Mesendoderm (in vitro differentiated cells): ENCODE data around the gene AVL9.

Experiments used
- DNase-seq: peaks from one replicate; pipeline ENCODE4 v3.0.0; 2013
- H2AK5ac ChIP-seq: 2 replicates; pipeline ENCODE4 v1.6.1; 2013; ENCODE audit warnings: low read length, inconsistent platforms
- H2BK120ac ChIP-seq: 2 replicates; pipeline ENCODE4 v1.6.1; 2013; ENCODE audit warnings: low read depth, mild to moderate bottlenecking, low read length, moderate library complexity, mixed read lengths
- H2BK15ac ChIP-seq: replicated peaks from 2 replicates; pipeline ENCODE4 v1.6.1; 2013; ENCODE audit warnings: low read depth, mild to moderate bottlenecking, moderate library complexity
- H2BK5ac ChIP-seq: 2 replicates; pipeline ENCODE4 v1.6.1; 2013; ENCODE audit warnings: low read length, inconsistent platforms
- H3K18ac ChIP-seq: 2 replicates; pipeline ENCODE4 v1.6.1; 2013; ENCODE audit warnings: mild to moderate bottlenecking, low read length, mixed read lengths
- H3K23ac ChIP-seq: one replicate; pipeline ENCODE4 v1.6.1; 2013; ENCODE audit warnings: low read length
- H3K27ac ChIP-seq: 2 replicates; pipeline ENCODE4 v1.5.1; 2013; ENCODE audit warnings: low read depth, mild to moderate bottlenecking, inconsistent platforms, low read length, moderate library complexity
- H3K27me3 ChIP-seq: 2 replicates; pipeline ENCODE4 v1.6.1; 2013; ENCODE audit warnings: low read length, control low read depth, mild to moderate bottlenecking, inconsistent platforms; ENCODE audit not compliant: insufficient read depth, poor library complexity
- H3K36me3 ChIP-seq: 2 replicates; pipeline ENCODE4 v1.6.1; 2013; ENCODE audit warnings: low read length, inconsistent platforms; ENCODE audit not compliant: control insufficient read depth, insufficient read depth
- H3K4ac ChIP-seq: one replicate; pipeline ENCODE4 v1.6.1; 2013; ENCODE audit warnings: low read depth, mild to moderate bottlenecking, low read length, moderate library complexity
- H3K4me1 ChIP-seq: 2 replicates; pipeline ENCODE4 v1.6.1; 2013; ENCODE audit warnings: low read depth, low read length, inconsistent platforms; ENCODE audit not compliant: control insufficient read depth
- H3K4me2 ChIP-seq: 2 replicates; pipeline ENCODE4 v1.6.1; 2013; ENCODE audit warnings: low read length
- H3K4me3 ChIP-seq: 2 replicates; pipeline ENCODE4 v1.5.1; 2013; ENCODE audit warnings: mild to moderate bottlenecking, low read length
- H3K56ac ChIP-seq: one replicate; pipeline ENCODE4 v1.6.1; 2013; ENCODE audit warnings: low read length
- H3K79me1 ChIP-seq: 2 replicates; pipeline ENCODE4 v1.6.1; 2013; ENCODE audit warnings: low read length, inconsistent platforms
- H3K79me2 ChIP-seq: 2 replicates; pipeline ENCODE4 v1.6.1; 2013; ENCODE audit warnings: mild to moderate bottlenecking, low read length; ENCODE audit not compliant: control insufficient read depth, insufficient read depth
- H3K9ac ChIP-seq: 2 replicates; pipeline ENCODE4 v1.6.1; 2013; ENCODE audit warnings: low read length, inconsistent platforms
- H4K5ac ChIP-seq: one replicate; pipeline ENCODE4 v1.6.1; 2013; ENCODE audit warnings: low read length
- H4K8ac ChIP-seq: one replicate; pipeline ENCODE4 v1.6.1; 2013; ENCODE audit warnings: low read depth, mild to moderate bottlenecking, control low read depth, low read length, moderate library complexity
- WGBS: extraction: QIAGEN DNeasy Blood & Tissue Kit; methylation state at CpG from one replicate; pipeline ENCODE4 v1.1.7; 2013; ENCODE audit warnings: low lambda C conversion rate, missing lambda C conversion rate; ENCODE audit not compliant: insufficient coverage; ENCODE audit errors: extremely low coverage; 5-methylcytosine and 5-hydroxymethylcytosine counted together

AVL9 gene

DNA sequence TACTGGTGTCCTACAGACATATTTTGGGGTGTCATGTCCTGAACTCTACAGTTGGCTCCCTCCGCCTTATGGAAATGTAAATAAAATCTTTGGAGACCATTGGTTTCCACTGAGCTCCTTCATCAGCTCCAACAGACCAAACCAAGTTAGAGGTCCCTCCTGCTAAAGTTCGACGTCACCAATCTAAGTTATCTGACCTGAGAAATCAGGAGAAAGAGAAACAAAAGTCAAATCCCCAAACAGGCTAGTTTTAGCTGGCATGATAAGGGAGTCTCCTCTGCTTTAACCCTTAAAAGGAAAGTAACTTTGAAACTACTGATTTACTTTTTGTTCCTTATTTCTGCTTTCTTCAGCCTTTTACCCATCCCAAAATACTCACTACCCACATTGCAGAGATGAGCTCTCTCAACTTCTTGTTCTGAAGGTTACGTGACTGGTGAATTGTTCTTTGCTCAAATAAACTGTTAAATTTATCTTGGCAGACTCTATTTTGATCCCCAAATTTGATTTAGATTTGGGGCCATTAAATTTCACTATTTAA is 39.9 kb downstream of the AVL9 start:
- Histone ChIP-seq H2BK120ac (no peak overlapping the region), H3K79me1 (peaks cover 8% of the 10 kb centered on the region), H3K27ac (no peak overlapping the region), H3K56ac (no peak overlapping the region), H3K36me3 (no peaks in the 10 kb centered on the region), H2BK5ac (no peak overlapping the region), H3K4ac (no peak overlapping the region), H3K4me1 (no peaks in the 10 kb centered on the region), H4K8ac (no peak overlapping the region), H3K4me2 (no peak overlapping the region), H4K5ac (no peak overlapping the region), H2AK5ac (no peak overlapping the region), H2BK15ac (no peak overlapping the region), H3K27me3 (no peaks in the 10 kb centered on the region), H3K79me2 (peaks cover 2% of the 10 kb centered on the region), H3K18ac (no peak overlapping the region), H3K4me3 (no peak overlapping the region), H3K9ac (no peak overlapping the region), H3K23ac (no peak overlapping the region)
- no peak for DNase-seq
- WGBS: no CpG with 5 or more reads among the region's 4 CpGs

DNA sequence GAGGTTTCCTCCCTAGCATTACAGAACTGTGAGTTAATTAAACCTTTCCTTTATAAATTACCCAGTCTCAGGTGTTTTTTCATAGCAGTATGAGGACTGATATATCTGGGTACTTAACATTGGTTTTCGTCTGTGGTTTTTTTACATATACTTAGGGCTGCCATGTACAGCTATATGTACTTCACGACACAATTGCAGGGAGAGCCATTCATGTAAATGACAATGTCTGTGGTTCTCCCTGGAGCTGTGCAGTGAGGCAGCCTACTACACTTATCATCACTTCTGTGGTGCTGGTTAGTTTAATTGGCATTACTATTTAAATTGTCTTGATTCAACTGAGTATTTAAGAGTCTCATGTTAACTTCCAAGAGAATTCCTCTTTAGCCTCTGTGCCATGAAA is 40.7 kb downstream of the AVL9 start:
- H3K27ac ChIP-seq: no peak overlapping the region
- no peak overlapping the region for H4K5ac ChIP-seq
- no peak overlapping the region for H3K4me2 ChIP-seq
- H2BK120ac ChIP-seq: no peak overlapping the region
- H3K27me3 ChIP-seq: no peaks in the 10 kb centered on the region
- H3K4ac ChIP-seq: no peak overlapping the region
- H3K36me3 ChIP-seq: no peaks in the 10 kb centered on the region
- H3K9ac ChIP-seq: no peak overlapping the region
- H3K79me2 ChIP-seq: peaks cover 2% of the 10 kb centered on the region
- H3K79me1 ChIP-seq: peaks cover 8% of the 10 kb centered on the region
- no peaks in the 10 kb centered on the region for H3K4me1 ChIP-seq
- no peak overlapping the region for H3K23ac ChIP-seq
- H4K8ac ChIP-seq: no peak overlapping the region
- no peak overlapping the region for H2BK5ac ChIP-seq
- H3K18ac ChIP-seq: no peak overlapping the region
- H3K56ac ChIP-seq: no peak overlapping the region
- no peak for DNase-seq
- no peak overlapping the region for H2AK5ac ChIP-seq
- WGBS: no CpG with 5 or more reads among the region's 2 CpGs
- no peak overlapping the region for H2BK15ac ChIP-seq
- H3K4me3 ChIP-seq: no peak overlapping the region

DNA sequence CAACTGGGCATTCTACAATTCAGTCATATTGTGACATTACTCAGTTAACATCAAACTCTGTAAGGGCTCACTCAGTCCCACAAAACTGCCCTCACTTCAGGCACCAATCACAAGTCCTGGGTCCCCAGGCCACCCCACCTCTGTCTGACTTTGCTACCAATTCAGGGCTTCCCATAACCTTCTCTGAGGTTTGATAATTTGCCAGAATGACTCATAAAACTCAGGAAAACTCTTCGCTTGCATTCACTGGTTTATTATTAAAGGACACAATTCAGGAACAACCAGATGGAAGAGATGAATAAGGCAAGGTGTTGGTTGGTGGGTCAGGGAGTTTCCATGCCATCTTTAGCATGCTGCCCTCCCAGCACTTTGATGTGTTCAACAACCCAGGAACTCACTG is 41.3 kb downstream of the AVL9 start:
- peaks cover 2% of the 10 kb centered on the region for H3K79me2 ChIP-seq
- H3K79me1 ChIP-seq: peaks cover 7% of the 10 kb centered on the region
- DNase-seq: no peak
- H4K8ac ChIP-seq: no peak overlapping the region
- H2BK120ac ChIP-seq: no peak overlapping the region
- no peak overlapping the region for H2AK5ac ChIP-seq
- H3K36me3 ChIP-seq: no peaks in the 10 kb centered on the region
- no peak overlapping the region for H2BK5ac ChIP-seq
- H3K23ac ChIP-seq: no peak overlapping the region
- H3K27me3 ChIP-seq: no peaks in the 10 kb centered on the region
- H3K18ac ChIP-seq: no peak overlapping the region
- H3K56ac ChIP-seq: no peak overlapping the region
- H3K4me1 ChIP-seq: no peaks in the 10 kb centered on the region
- H3K4ac ChIP-seq: no peak overlapping the region
- no CpG with 5 or more reads among the region's 1 CpG for WGBS
- no peak overlapping the region for H3K4me3 ChIP-seq
- H3K9ac ChIP-seq: no peak overlapping the region
- no peak overlapping the region for H4K5ac ChIP-seq
- no peak overlapping the region for H3K27ac ChIP-seq
- H3K4me2 ChIP-seq: no peak overlapping the region
- no peak overlapping the region for H2BK15ac ChIP-seq

DNA sequence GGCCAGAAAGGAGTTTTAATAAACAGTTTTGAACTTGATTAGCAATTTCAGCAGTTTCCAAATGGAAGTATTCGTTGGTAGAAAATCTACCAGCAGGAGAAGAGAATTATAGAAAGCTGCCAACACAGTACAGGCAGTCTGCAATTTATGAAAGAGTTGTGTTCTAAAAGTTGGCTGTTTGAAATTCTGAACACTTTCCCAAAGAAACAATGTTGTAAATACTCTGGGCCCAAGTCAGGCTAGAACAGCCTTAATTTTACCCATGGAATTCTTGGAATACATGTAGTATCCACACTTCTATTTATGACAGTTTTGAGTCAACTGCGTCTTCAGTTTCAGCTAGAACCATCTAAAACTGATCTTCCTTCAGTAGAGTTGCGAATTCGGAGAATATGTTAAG is 42.5 kb downstream of the AVL9 start:
- no peak overlapping the region for H3K18ac ChIP-seq
- no peak overlapping the region for H2BK120ac ChIP-seq
- H3K36me3 ChIP-seq: no peaks in the 10 kb centered on the region
- no peaks in the 10 kb centered on the region for H3K27me3 ChIP-seq
- H3K27ac ChIP-seq: no peak overlapping the region
- H3K4ac ChIP-seq: no peak overlapping the region
- no peak overlapping the region for H2AK5ac ChIP-seq
- no peak overlapping the region for H3K23ac ChIP-seq
- H3K79me1 ChIP-seq: peaks cover 1% of the 10 kb centered on the region
- H3K4me2 ChIP-seq: no peak overlapping the region
- WGBS: no CpG with 5 or more reads among the region's 4 CpGs
- no peak for DNase-seq
- no peak overlapping the region for H3K9ac ChIP-seq
- no peaks in the 10 kb centered on the region for H3K79me2 ChIP-seq
- H3K56ac ChIP-seq: no peak overlapping the region
- H2BK15ac ChIP-seq: no peak overlapping the region
- H4K5ac ChIP-seq: no peak overlapping the region
- no peaks in the 10 kb centered on the region for H3K4me1 ChIP-seq
- no peak overlapping the region for H2BK5ac ChIP-seq
- no peak overlapping the region for H3K4me3 ChIP-seq
- H4K8ac ChIP-seq: no peak overlapping the region

DNA sequence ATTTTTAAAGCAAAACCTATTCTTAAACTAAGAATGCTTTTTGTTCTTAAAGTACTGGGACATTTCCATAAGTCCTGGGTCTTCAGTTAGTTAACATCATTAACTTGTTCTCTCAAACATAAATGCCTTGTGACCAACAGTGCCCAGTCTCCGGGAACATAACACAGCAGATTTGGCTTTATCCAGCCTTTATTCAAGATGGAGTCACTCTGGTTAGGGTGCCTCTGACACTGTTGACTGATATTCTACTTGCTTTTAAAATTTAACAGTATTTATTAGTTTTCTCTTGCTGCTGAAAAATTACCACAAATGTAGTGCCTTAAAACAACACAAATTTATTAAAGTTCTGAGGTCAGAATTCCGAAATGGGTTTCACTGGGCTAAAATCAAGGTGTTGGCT is 44.1 kb downstream of the AVL9 start:
- Histone ChIP-seq H2BK15ac (no peak overlapping the region), H4K5ac (no peak overlapping the region), H3K4me2 (no peak overlapping the region), H3K79me1 (no peaks in the 10 kb centered on the region), H3K27ac (no peak overlapping the region), H3K4ac (no peak overlapping the region), H3K18ac (no peak overlapping the region), H3K56ac (no peak overlapping the region), H3K36me3 (no peaks in the 10 kb centered on the region), H4K8ac (no peak overlapping the region), H3K23ac (no peak overlapping the region), H3K4me3 (no peak overlapping the region), H2BK5ac (no peak overlapping the region), H3K79me2 (no peaks in the 10 kb centered on the region), H2BK120ac (no peak overlapping the region), H2AK5ac (no peak overlapping the region), H3K9ac (no peak overlapping the region), H3K4me1 (no peaks in the 10 kb centered on the region), H3K27me3 (no peaks in the 10 kb centered on the region)
- DNase-seq: no peak
- WGBS: no CpG with 5 or more reads among the region's 2 CpGs

DNA sequence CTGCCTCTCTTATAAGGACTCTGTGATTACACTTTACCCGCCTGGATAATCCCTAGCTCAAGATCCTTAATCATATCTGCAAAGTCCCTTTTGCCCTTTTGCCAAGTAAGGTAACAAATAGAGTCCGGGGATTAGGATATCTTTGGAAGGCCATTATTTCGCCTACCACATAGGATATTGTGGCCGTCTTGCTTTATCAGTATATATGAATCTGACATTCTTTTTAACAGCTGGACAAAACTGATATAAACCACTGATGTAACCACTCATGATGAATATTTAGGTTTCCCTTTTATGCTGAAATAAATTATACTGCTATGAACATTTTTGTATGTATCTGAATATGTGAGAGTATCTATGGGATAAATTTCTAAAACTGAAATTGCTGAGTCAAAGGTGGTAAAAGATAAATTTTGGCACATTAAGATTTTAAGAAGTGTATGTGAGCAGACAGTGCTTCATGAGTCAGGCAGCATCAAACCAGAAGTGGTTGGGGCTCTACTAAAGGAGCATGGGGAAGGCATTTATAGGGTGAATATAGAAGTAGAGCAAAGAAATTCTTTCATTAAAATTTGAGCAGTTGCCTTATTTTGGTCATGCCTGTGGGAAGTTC is 44.7 kb downstream of the AVL9 start:
- no peaks in the 10 kb centered on the region for H3K27me3 ChIP-seq
- H2BK15ac ChIP-seq: no peak overlapping the region
- H3K9ac ChIP-seq: no peak overlapping the region
- no CpG with 5 or more reads among the region's 4 CpGs for WGBS
- no peak for DNase-seq
- H3K4ac ChIP-seq: no peak overlapping the region
- no peaks in the 10 kb centered on the region for H3K79me2 ChIP-seq
- no peak overlapping the region for H2BK5ac ChIP-seq
- H4K5ac ChIP-seq: no peak overlapping the region
- no peak overlapping the region for H3K4me3 ChIP-seq
- no peak overlapping the region for H3K27ac ChIP-seq
- no peak overlapping the region for H3K4me2 ChIP-seq
- no peak overlapping the region for H3K56ac ChIP-seq
- H3K79me1 ChIP-seq: no peaks in the 10 kb centered on the region
- H3K36me3 ChIP-seq: no peaks in the 10 kb centered on the region
- H2AK5ac ChIP-seq: no peak overlapping the region
- H3K18ac ChIP-seq: no peak overlapping the region
- H3K4me1 ChIP-seq: no peaks in the 10 kb centered on the region
- H2BK120ac ChIP-seq: no peak overlapping the region
- H4K8ac ChIP-seq: peak overlapping the region; percentile 76
- H3K23ac ChIP-seq: no peak overlapping the region
